WTC11 (cell line): ENCODE data around the gene RALY. TPM values are rescaled to one million over a fixed set of nuclear protein-coding genes. Genes with fewer than 3 reads are reported as not detected.

Source experiments
- ATAC-seq: fragments of 200-7000 bp; cut with Tn5 transposase; 2 replicates; pipeline ENCODE4 v1.10.0; 2021; ENCODE audit warnings: mild to moderate bottlenecking, moderate library complexity
- CTCF ChIA-PET: fragments of 300-600 bp; sonication (Branson Sonifier 250); formaldehyde crosslinking; loops from one replicate; lab custom pipeline; 2021; ENCODE audit warnings: antibody characterized with exemption; lab: Charles Lee
- POLR2A ChIA-PET: fragments of 350-600 bp; sonication (Branson Sonifier 250); formaldehyde crosslinking; loops from one replicate; lab custom pipeline; 2021; ENCODE audit warnings: antibody characterized with exemption; lab: Charles Lee
- DNase-seq: peaks from one replicate; pipeline ENCODE4 v3.0.0; 2021; ENCODE audit warnings: low spot score
- H3K27ac Mint-ChIP-seq: 2 replicates; pipeline ENCODE4 v1.8.0; 2021; ENCODE audit warnings: mixed read lengths
- H3K27me3 Mint-ChIP-seq: 2 replicates; pipeline ENCODE4 v1.8.0; 2021; ENCODE audit warnings: low read depth, mild to moderate bottlenecking, moderate library complexity, mixed read lengths
- H3K36me3 Mint-ChIP-seq: 2 replicates; pipeline ENCODE4 v1.8.0; 2021; ENCODE audit warnings: mixed read lengths
- H3K4me1 Mint-ChIP-seq: 2 replicates; pipeline ENCODE4 v1.8.0; 2022; ENCODE audit warnings: mixed read lengths
- H3K4me3 Mint-ChIP-seq: 2 replicates; pipeline ENCODE4 v1.8.0; 2021; ENCODE audit warnings: mild to moderate bottlenecking, moderate library complexity, mixed read lengths
- H3K9me3 Mint-ChIP-seq: 2 replicates; pipeline ENCODE4 v1.8.0; 2021; ENCODE audit warnings: mixed read lengths
- ATF3 ChIP-seq: sonication (generic); formaldehyde crosslinking; conservative IDR thresholded peaks from 2 replicates; pipeline ENCODE4 v1.8.1; 2022; ENCODE audit warnings: mild to moderate bottlenecking, missing genetic modification reagents
- E2F1 ChIP-seq: sonication (generic); formaldehyde crosslinking; IDR thresholded peaks from 2 replicates; pipeline ENCODE4 v1.8.0; 2022; ENCODE audit warnings: mild to moderate bottlenecking, missing genetic modification reagents
- ELF4 ChIP-seq: sonication (generic); formaldehyde crosslinking; IDR thresholded peaks from 2 replicates; pipeline ENCODE4 v1.8.1; 2022; ENCODE audit warnings: low read depth, mild to moderate bottlenecking, moderate library complexity, missing genetic modification reagents
- ETV6 ChIP-seq: sonication (generic); formaldehyde crosslinking; IDR thresholded peaks from 2 replicates; pipeline ENCODE4 v1.8.1; 2022; ENCODE audit warnings: mild to moderate bottlenecking, missing genetic modification reagents
- FOXK1 ChIP-seq: sonication (generic); formaldehyde crosslinking; IDR thresholded peaks from 2 replicates; pipeline ENCODE4 v1.8.0; 2022; ENCODE audit warnings: mild to moderate bottlenecking, moderate library complexity, missing genetic modification reagents
- MLX ChIP-seq: sonication (generic); formaldehyde crosslinking; IDR thresholded peaks from 2 replicates; pipeline ENCODE4 v1.8.1; 2023; ENCODE audit warnings: mild to moderate bottlenecking, missing genetic modification reagents, moderate library complexity
- MXD4 ChIP-seq: fragments of 250-450 bp; sonication (Bioruptor Pico); IDR thresholded peaks from 2 replicates; pipeline ENCODE4 v1.8.0; 2021; ENCODE audit warnings: mild to moderate bottlenecking, moderate library complexity, borderline replicate concordance
- NFYB ChIP-seq: sonication (generic); formaldehyde crosslinking; conservative IDR thresholded peaks from 2 replicates; pipeline ENCODE4 v1.8.0; 2022; ENCODE audit warnings: low read depth, missing genetic modification reagents
- PRDM15 ChIP-seq: sonication (generic); formaldehyde crosslinking; IDR thresholded peaks from 2 replicates; pipeline ENCODE4 v1.8.0; 2022; ENCODE audit warnings: missing genetic modification reagents
- SMAD4 ChIP-seq: sonication (generic); formaldehyde crosslinking; IDR thresholded peaks from 2 replicates; pipeline ENCODE4 v1.8.0; 2022; ENCODE audit warnings: mild to moderate bottlenecking, missing genetic modification reagents
- SP1 ChIP-seq: sonication (generic); formaldehyde crosslinking; conservative IDR thresholded peaks from 2 replicates; pipeline ENCODE4 v1.8.1; 2022; ENCODE audit warnings: missing genetic modification reagents
- STAT6 ChIP-seq: sonication (generic); formaldehyde crosslinking; conservative IDR thresholded peaks from 2 replicates; pipeline ENCODE4 v1.8.1; 2023; ENCODE audit warnings: mild to moderate bottlenecking, low read depth, missing genetic modification reagents, moderate library complexity
- TEAD4 ChIP-seq: sonication (generic); formaldehyde crosslinking; IDR thresholded peaks from 2 replicates; pipeline ENCODE4 v1.8.0; 2022; ENCODE audit warnings: mild to moderate bottlenecking, missing genetic modification reagents
- ZNF219 ChIP-seq: sonication (generic); formaldehyde crosslinking; IDR thresholded peaks from 2 replicates; pipeline ENCODE4 v1.8.0; 2023; ENCODE audit warnings: missing genetic modification reagents, mild to moderate bottlenecking, borderline replicate concordance
- ZNF281 ChIP-seq: sonication (generic); formaldehyde crosslinking; IDR thresholded peaks from 2 replicates; pipeline ENCODE4 v1.8.0; 2023; ENCODE audit warnings: mild to moderate bottlenecking, missing genetic modification reagents
- ZNF532 ChIP-seq: fragments of 250-450 bp; sonication (Bioruptor Pico); IDR thresholded peaks from 2 replicates; pipeline ENCODE4 v1.9.0; 2021; ENCODE audit warnings: mild to moderate bottlenecking, borderline replicate concordance
- total RNA-seq: library from RNA; stranded (reverse); gene quantifications from 3 replicates; pipeline ENCODE4 v1.2.3, GENCODE V29; 2021

RALY gene
- total RNA-seq, 1 experiment from 2014 or later: 164 TPM

GRCh38 chr20:34102342-34102741 is 108.6 kb downstream of the RALY start:
- Mint-ChIP-seq H3K27me3 (no peaks in the 10 kb centered on the region), H3K36me3 (peaks cover 79% of the 10 kb centered on the region), H3K4me1 (peaks cover 2% of the 10 kb centered on the region; the same call in 1 of the 2 replicates), H3K27ac (no peak overlapping the region), H3K9me3 (no peaks in the 10 kb centered on the region), H3K4me3 (no peak overlapping the region)
- CTCF ChIA-PET: no interaction called here
- ATAC-seq (no peak), DNase-seq (no peak)
- no peak for TF ChIP-seq MXD4 (CRISPR knock-in tag)
- no peak for TF ChIP-seq PRDM15 (CRISPR knock-in tag)
- no peak for TF ChIP-seq STAT6 (CRISPR knock-in tag)
- no peak for TF ChIP-seq FOXK1 (CRISPR knock-in tag)
- no peak for TF ChIP-seq TEAD4 (CRISPR knock-in tag)
- TF ChIP-seq ETV6 (CRISPR knock-in tag): no peak
- TF ChIP-seq MLX (CRISPR knock-in tag): no peak
- no peak for TF ChIP-seq SP1 (CRISPR knock-in tag)
- no peak for TF ChIP-seq E2F1 (CRISPR knock-in tag)
- POLR2A ChIA-PET: no interaction called here

GRCh38 chr20:34104059-34104458 is 110.3 kb downstream of the RALY start:
- CTCF ChIA-PET: interaction anchor here (0.8 kb wide), 1 partner anchor 17 kb away, joined by 3 read pairs; no protein-coding TSS in a partner anchor
- H3K4me1 Mint-ChIP-seq: peaks cover 17% of the 10 kb centered on the region
- TF ChIP-seq NFYB (no peak), ZNF532 (CRISPR knock-in tag) (no peak), ZNF219 (CRISPR knock-in tag) (no peak), ELF4 (CRISPR knock-in tag) (no peak), SMAD4 (CRISPR knock-in tag) (no peak), ZNF281 (no peak), ATF3 (no peak)

More at GRCh38 chr20:34104059-34104458, 110.3 kb downstream of the RALY start:
- Mint-ChIP-seq H3K4me3 (no peak overlapping the region), H3K27ac (no peak overlapping the region), H3K27me3 (no peaks in the 10 kb centered on the region), H3K36me3 (peaks cover 74% of the 10 kb centered on the region), H3K9me3 (no peaks in the 10 kb centered on the region)
- POLR2A ChIA-PET: no interaction called here
- DNase-seq: no peak
- ATAC-seq: no peak
